GM12878 (cell line): ENCODE data around the gene HIVEP3.

Source experiments
- CHD2 ChIP-seq: IDR thresholded peaks from 2 replicates; pipeline ENCODE4 v1.6.1; 2011; ENCODE audit warnings: low read depth, low read length, improper control_type of control experiment, borderline replicate concordance
- CREB1 ChIP-seq: IDR thresholded peaks from 2 replicates; pipeline ENCODE4 v1.6.1; 2012; ENCODE audit warnings: low read depth, mild to moderate bottlenecking, inconsistent platforms
- CTCF ChIP-seq, 3 experiments: IDR thresholded peaks in 2 of 3; conservative IDR thresholded peaks in 1 of 3; 2 replicates each; pipeline ENCODE4 v1.5.1; 2011; ENCODE audit warnings: low read depth in 3 of 3, low read length in 3 of 3, mild to moderate bottlenecking in 3 of 3, control low read depth in 2 of 3, moderate library complexity in 2 of 3, inconsistent platforms in 1 of 3, mixed read lengths in 1 of 3; ENCODE audit not compliant: control insufficient read depth in 2 of 3, insufficient read depth in 1 of 3; ENCODE audit errors: extremely low read depth in 1 of 3
- EP300 ChIP-seq, 2 experiments: fragments of 150-350 bp in 1 of 2; IDR thresholded peaks; 2 replicates each; pipeline ENCODE4 v1.6.1; 2011 to 2012; ENCODE audit warnings: low read depth in 2 of 2, low read length in 2 of 2, borderline replicate concordance in 1 of 2, improper control_type of control experiment in 1 of 2, inconsistent platforms in 1 of 2; ENCODE audit not compliant: control insufficient read depth in 1 of 2
- FOS ChIP-seq: IDR thresholded peaks from 3 replicates; pipeline ENCODE4 v1.6.1; 2011; ENCODE audit warnings: borderline replicate concordance; ENCODE audit not compliant: insufficient read length; ENCODE audit errors: extremely low read depth
- GABPA ChIP-seq: IDR thresholded peaks from 2 replicates; pipeline ENCODE4 v1.6.1; 2014; ENCODE audit warnings: antibody characterized with exemption, low read depth, mild to moderate bottlenecking, inconsistent platforms
- HCFC1 ChIP-seq: fragments of 150-350 bp; IDR thresholded peaks from 2 replicates; pipeline ENCODE4 v1.6.1; 2014; ENCODE audit warnings: low read length
- POLR2A ChIP-seq: IDR thresholded peaks from 2 replicates; pipeline ENCODE4 v1.6.1; 2011; ENCODE audit warnings: low read depth, mild to moderate bottlenecking, low read length
- RBBP5 ChIP-seq: fragments of 200-600 bp; sonication (generic); conservative IDR thresholded peaks from 2 replicates; pipeline ENCODE4 v1.6.1; 2016
- RFX5 ChIP-seq: IDR thresholded peaks from 2 replicates; pipeline ENCODE4 v1.6.1; 2011; ENCODE audit warnings: low read depth, low read length, improper control_type of control experiment
- STAT3 ChIP-seq: IDR thresholded peaks from 2 replicates; pipeline ENCODE4 v1.6.1; 2011; ENCODE audit warnings: low read depth, low read length, improper control_type of control experiment
- YY1 ChIP-seq: IDR thresholded peaks from 2 replicates; pipeline ENCODE4 v1.6.1; 2011; ENCODE audit warnings: low read depth, mild to moderate bottlenecking, low read length
- TF ChIP-seq, protein P1 (sequence below): fragments of 450-650 bp; IDR thresholded peaks from 2 replicates; pipeline ENCODE4 v1.6.1; 2017; ENCODE audit warnings: borderline replicate concordance

GRCh38 chr1:41870076-41870562 lies 48.6 kb downstream of the HIVEP3 start:
- TF ChIP-seq RBBP5 = no peak
- TF ChIP-seq STAT3 = no peak
- TF ChIP-seq YY1 = no peak
- TF ChIP-seq, protein P1, sequence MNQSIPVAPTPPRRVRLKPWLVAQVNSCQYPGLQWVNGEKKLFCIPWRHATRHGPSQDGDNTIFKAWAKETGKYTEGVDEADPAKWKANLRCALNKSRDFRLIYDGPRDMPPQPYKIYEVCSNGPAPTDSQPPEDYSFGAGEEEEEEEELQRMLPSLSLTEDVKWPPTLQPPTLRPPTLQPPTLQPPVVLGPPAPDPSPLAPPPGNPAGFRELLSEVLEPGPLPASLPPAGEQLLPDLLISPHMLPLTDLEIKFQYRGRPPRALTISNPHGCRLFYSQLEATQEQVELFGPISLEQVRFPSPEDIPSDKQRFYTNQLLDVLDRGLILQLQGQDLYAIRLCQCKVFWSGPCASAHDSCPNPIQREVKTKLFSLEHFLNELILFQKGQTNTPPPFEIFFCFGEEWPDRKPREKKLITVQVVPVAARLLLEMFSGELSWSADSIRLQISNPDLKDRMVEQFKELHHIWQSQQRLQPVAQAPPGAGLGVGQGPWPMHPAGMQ = no peak
- no peak for TF ChIP-seq HCFC1
- no peak for TF ChIP-seq FOS
- TF ChIP-seq CTCF (IDR thresholded peaks at IDR 0.05 in 2 of 3, conservative IDR thresholded peaks at IDR 0.05 in 1 of 3; ENCODE audit: control insufficient read depth in 2 of 3, extremely low read depth in 1 of 3, insufficient read depth in 1 of 3, low read depth in 3 of 3, low read length in 3 of 3) = no peak
- no peak for TF ChIP-seq CHD2
- peak; percentile 47 to 88; a peak in 2 of 4 replicates for TF ChIP-seq EP300 (IDR thresholded peaks at IDR 0.05; ENCODE audit: borderline replicate concordance in 1 of 2, control insufficient read depth in 1 of 2, low read depth in 2 of 2, low read length in 2 of 2)
- no peak for TF ChIP-seq POLR2A
- no peak for TF ChIP-seq RFX5
- TF ChIP-seq CREB1 = no peak
- TF ChIP-seq GABPA = no peak
